Dendritic cell treated with granulocyte-macrophage colony-stimulating factor and Interleukin-4, amounts not matched to agents 40 ng/mL and 50 ng/mL, for 4 days (primary cell): ENCODE data around the gene SPPL3.

Source experiments
- H3K27ac Mint-ChIP-seq: one replicate; pipeline ENCODE4 v1.8.0; 2022; ENCODE audit warnings: mild to moderate bottlenecking, mixed read lengths
- H3K27me3 Mint-ChIP-seq: one replicate; pipeline ENCODE4 v1.8.0; 2022; ENCODE audit warnings: mild to moderate bottlenecking, mixed read lengths
- H3K36me3 Mint-ChIP-seq: one replicate; pipeline ENCODE4 v1.8.0; 2022; ENCODE audit warnings: low read depth, mixed read lengths
- H3K4me1 Mint-ChIP-seq: one replicate; pipeline ENCODE4 v1.8.0; 2022; ENCODE audit warnings: low read depth, mixed read lengths
- H3K4me3 Mint-ChIP-seq: one replicate; pipeline ENCODE4 v1.8.0; 2022; ENCODE audit warnings: mild to moderate bottlenecking, moderate library complexity, mixed read lengths
- H3K9me3 Mint-ChIP-seq: one replicate; pipeline ENCODE4 v1.8.0; 2022; ENCODE audit warnings: mixed read lengths
- intact Hi-C: fragments of 100-400 bp; cut with micrococcal nuclease; formaldehyde crosslinking; loops from one replicate; pipeline ENCODE4 v1.15.0; 2022

SPPL3 gene

GRCh38 chr12:120719496-120720233 lies 184.5 kb downstream of the SPPL3 start:
- no peaks in the 10 kb centered on the region for H3K9me3 Mint-ChIP-seq
- intact Hi-C loops, result loop anchor here (10.0 kb wide), 1 partner anchor 255 kb away; the partner anchor contains the start of gene HNF1A
- H3K4me1 Mint-ChIP-seq, result peaks cover 32% of the 10 kb centered on the region
- H3K27me3 Mint-ChIP-seq, result no peaks in the 10 kb centered on the region
- H3K4me3 Mint-ChIP-seq, result no peak overlapping the region
- peak overlapping the region; percentile 16 for H3K27ac Mint-ChIP-seq
- H3K36me3 Mint-ChIP-seq, result peaks cover 100% of the 10 kb centered on the region

- no peak overlapping the region for H3K4me3 Mint-ChIP-seq
- H3K9me3 Mint-ChIP-seq, result no peaks in the 10 kb centered on the region
- peaks cover 29% of the 10 kb centered on the region for H3K4me1 Mint-ChIP-seq
- peak overlapping the region; percentile 10 for H3K27ac Mint-ChIP-seq
- no peaks in the 10 kb centered on the region for H3K27me3 Mint-ChIP-seq
- intact Hi-C loops, result no loop called here
- peaks cover 100% of the 10 kb centered on the region for H3K36me3 Mint-ChIP-seq
These were observed 185.1 kb downstream of the SPPL3 start for GRCh38 chr12:120719072-120719471.

- peaks cover 100% of the 10 kb centered on the region for H3K36me3 Mint-ChIP-seq
- no peak overlapping the region for H3K4me3 Mint-ChIP-seq
- intact Hi-C loops, result no loop called here
- no peaks in the 10 kb centered on the region for H3K9me3 Mint-ChIP-seq
- peaks cover 35% of the 10 kb centered on the region for H3K4me1 Mint-ChIP-seq
- no peak overlapping the region for H3K27ac Mint-ChIP-seq
- H3K27me3 Mint-ChIP-seq, result no peaks in the 10 kb centered on the region
These were observed 186.1 kb downstream of the SPPL3 start for GRCh38 chr12:120718055-120718454.

GRCh38 chr12:120713861-120714482 lies 190.2 kb downstream of the SPPL3 start:
- intact Hi-C loops, result loop anchor here (1.0 kb wide), 2 partner anchors 67 to 131 kb away; no protein-coding TSS in a partner anchor
- H3K27me3 Mint-ChIP-seq, result no peaks in the 10 kb centered on the region
- H3K27ac Mint-ChIP-seq, result no peak overlapping the region
- peaks cover 68% of the 10 kb centered on the region for H3K36me3 Mint-ChIP-seq
- peaks cover 27% of the 10 kb centered on the region for H3K4me1 Mint-ChIP-seq
- no peaks in the 10 kb centered on the region for H3K9me3 Mint-ChIP-seq
- H3K4me3 Mint-ChIP-seq, result no peak overlapping the region

DNA sequence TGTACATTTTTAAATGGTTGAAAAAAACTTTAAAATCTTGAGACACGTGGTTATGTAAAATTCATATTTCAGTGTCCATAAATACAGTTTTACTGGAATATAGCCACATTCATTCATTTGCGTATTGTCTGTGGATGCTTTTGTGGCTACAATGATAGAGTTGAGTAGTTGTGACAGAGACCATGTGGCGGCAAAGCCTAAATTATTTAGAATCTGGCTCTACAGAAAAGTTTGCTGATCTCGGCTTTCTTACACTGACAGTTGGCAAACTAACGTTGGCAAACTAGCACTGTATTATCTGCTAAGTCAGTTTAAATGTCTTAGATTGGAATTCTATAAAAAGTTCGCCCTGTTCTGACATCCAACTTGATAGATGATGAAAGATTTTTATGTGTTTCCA lies 191.5 kb downstream of the SPPL3 start:
- Mint-ChIP-seq H3K4me3 (no peak overlapping the region), H3K4me1 (peaks cover 27% of the 10 kb centered on the region), H3K27ac (no peak overlapping the region), H3K9me3 (no peaks in the 10 kb centered on the region), H3K27me3 (no peaks in the 10 kb centered on the region), H3K36me3 (peaks cover 55% of the 10 kb centered on the region)
- intact Hi-C loops, result no loop called here
